Diencephalon (tissue), 1 donor: Measurements from ENCODE around the gene FBLL1. TPM values are rescaled to one million over a fixed set of nuclear protein-coding genes. Genes with fewer than 3 reads are reported as not detected.

ENCODE experiments used
- small RNA-seq: library from RNA; depleted of rRNA; stranded (forward); fragments of <200 nt; gene quantifications from one replicate; pipeline ENCODE3, GENCODE V24; 2014
- total RNA-seq: library from RNA; depleted of rRNA; stranded (reverse); fragments of >200 nt; gene quantifications from one replicate; pipeline ENCODE4 v1.2.3, GENCODE V29; 2014

The FBLL1 gene
- 53.7 TPM for total RNA-seq

DNA sequence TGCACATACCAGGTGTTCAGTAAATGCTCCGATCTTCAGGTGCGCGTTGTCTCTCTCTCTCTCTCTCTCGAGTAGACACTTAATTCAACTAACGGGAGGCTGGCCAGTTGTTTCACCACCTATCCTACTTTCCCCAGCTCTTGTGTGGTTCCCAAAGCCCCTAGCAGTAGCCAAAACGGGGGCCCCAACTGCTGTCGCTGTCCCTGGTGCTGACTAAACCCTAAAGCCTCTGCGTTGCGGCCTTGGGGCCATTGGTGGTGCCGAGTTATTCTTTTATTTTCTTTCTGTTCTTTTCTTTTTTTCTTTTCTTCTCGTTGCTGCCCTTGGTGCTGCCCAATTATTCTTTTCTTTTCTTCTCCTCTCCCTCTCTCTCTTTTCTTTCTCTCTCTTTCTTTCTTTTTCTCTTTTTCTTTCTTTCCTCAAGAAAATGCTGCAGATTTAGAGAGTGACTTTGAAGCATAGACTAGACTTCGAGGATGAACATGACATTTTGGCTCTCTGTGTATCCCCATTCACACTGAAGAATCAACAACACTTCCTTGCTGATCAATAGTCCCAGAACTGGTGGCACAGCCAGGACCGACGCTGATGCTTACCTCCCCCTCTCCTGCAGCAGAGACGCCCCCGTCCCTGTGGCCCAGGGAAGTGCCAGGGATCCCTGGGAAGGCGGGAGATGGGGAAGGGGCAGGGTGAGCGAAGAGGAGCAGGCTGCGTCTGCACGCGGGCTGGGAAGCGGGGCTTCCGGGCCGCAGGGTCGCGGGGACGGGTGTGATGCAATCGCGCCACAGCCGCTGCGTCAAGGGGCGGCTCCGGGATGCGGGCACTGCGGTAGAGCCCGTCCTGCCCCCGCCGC is at the start of gene FBLL1:
Gene FBLL1 (plus strand): TSS at position 785 of the 853 bp plus-strand sequence. CDS start 200 bp downstream, outside the sequence.

DNA sequence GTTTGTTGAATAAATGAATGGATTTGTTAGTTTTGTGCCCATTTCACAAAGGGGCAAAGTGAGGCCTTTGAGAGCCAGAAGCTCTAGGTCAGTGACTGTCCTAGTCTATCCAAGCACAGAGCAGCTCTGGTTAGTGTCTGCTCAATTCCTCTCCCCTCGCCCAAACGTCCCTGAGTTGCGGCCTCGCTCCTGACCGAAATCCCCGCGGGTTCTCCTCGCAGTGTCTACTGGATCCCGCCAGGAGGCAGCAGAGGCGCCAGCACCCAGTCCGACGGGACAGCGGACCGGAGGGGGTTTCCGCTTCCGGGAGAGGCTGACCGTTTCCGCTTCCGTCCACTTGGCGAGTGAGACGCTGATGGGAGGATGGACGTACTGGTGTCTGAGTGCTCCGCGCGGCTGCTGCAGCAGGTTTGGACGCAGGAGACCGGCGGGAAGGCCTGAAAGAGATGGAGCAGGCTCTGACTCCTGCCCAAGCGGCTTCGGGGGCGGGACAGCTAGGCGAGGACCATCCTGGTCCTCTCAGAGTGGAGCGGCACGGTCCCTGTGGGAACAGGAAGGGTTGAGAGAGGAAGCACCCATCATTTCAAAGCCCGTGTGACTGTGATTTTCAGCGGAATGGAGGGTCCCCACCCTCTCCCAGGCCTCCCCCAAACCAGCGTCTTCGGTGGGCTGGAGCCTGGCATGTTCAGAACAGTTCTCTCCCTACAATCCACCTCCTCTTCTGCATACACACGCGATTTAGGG is 42.8 kb upstream of the FBLL1 start, which contains the start of gene RARS1:
Gene RARS1 (plus strand): TSS at position 336 of the 744 bp plus-strand sequence. CDS start 28 bp downstream, at position 364.

DNA sequence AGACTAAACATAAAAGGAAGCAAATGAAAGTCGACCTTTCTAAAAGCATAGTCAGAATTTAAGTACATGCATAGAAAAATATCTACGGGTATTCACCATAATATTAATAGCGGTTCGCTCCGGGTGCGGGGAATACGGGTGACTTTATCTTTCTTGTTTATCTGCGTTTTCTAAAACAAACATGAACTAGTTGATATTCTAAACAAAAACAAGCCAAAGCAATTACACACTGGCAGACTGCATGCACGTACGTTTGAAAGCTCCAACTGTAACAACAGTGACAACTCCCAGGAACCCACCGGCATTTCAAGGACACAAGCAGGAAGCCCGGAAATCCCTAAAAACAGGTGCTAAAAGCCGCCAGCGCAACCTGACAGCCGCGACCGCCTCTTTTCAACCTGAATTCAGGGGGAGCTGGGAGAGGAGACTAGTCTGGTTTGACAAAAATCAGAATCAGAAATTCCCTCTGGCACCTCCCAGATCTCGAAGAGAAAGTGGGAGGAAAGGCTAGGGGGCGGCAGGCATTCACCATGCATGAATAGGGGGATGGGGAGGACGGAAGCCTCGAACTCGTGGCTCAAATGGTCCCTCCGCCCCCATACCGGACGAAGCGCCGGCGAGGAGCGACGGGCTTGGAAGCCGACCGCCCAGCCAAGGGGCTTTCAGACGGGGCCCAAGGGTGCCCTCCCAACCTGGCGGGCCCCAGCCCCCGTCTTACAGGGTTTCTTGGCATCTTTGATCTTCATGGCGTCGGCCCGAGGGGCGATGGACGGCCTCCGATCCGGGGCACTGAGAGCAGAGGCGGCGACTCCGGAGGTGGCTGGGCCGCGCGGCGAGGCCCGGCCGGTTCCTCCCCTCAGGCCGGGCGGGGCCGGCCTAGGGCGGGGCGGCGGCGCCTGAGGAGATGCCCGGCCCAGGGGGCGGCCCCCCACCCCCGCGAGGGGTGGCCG is 49.7 kb downstream of the FBLL1 start, which contains the start of gene PANK3:
Gene PANK3 (minus strand): TSS at position 831 of the 950 bp plus-strand sequence. CDS start 85 bp downstream, at position 746.

Small RNA genes within 50 kb of the gene (small RNA-seq; reads per million reads assigned to genes)
- 0.82 reads per million, percentile 72 among the genes with 10 or more reads in this experiment for gene MIR103A1

Other genes starting within 250 kb of the FBLL1 start
- 36.2 TPM for gene WWC1, start 237.7 kb upstream of the FBLL1 start, total RNA-seq
- 171 TPM for gene RARS1, start 42.8 kb upstream of the FBLL1 start, total RNA-seq
- 229 TPM for gene PANK3, start 50.1 kb downstream of the FBLL1 start, total RNA-seq